ENCODE measurements around the gene ALAS1. TPM values are rescaled to one million over a fixed set of nuclear protein-coding genes. Genes with fewer than 3 reads are reported as not detected.

Gene ALAS1
- total and polyA plus RNA-seq, 2 of the 13 experiments (the other 11 are each of a cell fraction or from before 2014, with no cell fraction given), result 36.0 to 43.2 TPM

- no peak for TF ChIP-seq MEIS2 (CRISPR knock-in tag; IDR thresholded peaks at IDR 0.05)
- no peak for TF ChIP-seq SRF (IDR thresholded peaks at IDR 0.05; ENCODE audit: low read depth, low read length)
- TF ChIP-seq CENPT (CRISPR knock-in tag; IDR thresholded peaks at IDR 0.05; ENCODE audit: low read depth), result no peak
- no peak for TF ChIP-seq ZNF792 (CRISPR knock-in tag; IDR thresholded peaks at IDR 0.05)
- TF ChIP-seq TRIM22 (IDR thresholded peaks at IDR 0.05), result no peak
- no peak for TF ChIP-seq CENPBD1 (CRISPR knock-in tag; IDR thresholded peaks at IDR 0.05; ENCODE audit: borderline replicate concordance, low read depth)
- no peak for TF ChIP-seq GRHL1 (CRISPR knock-in tag; conservative IDR thresholded peaks at IDR 0.05)
- TF ChIP-seq HMGXB3 (CRISPR knock-in tag; IDR thresholded peaks at IDR 0.05; ENCODE audit: borderline replicate concordance), result no peak
- no peak for TF ChIP-seq ZBED4 (CRISPR knock-in tag; IDR thresholded peaks at IDR 0.05; ENCODE audit: borderline replicate concordance)
- no peak for TF ChIP-seq PPARG (CRISPR knock-in tag; conservative IDR thresholded peaks at IDR 0.05)
- TF ChIP-seq ZNF121 (CRISPR knock-in tag; IDR thresholded peaks at IDR 0.05), result no peak
- no peak for TF ChIP-seq KLF13 (CRISPR knock-in tag; IDR thresholded peaks at IDR 0.05)
- 0 out of 2 replicates have a peak, but pooled peaks have one; percentile 64 for TF ChIP-seq ZNF253 (CRISPR knock-in tag; IDR thresholded peaks at IDR 0.05; ENCODE audit: borderline replicate concordance)
- TF ChIP-seq CREB1 (IDR thresholded peaks at IDR 0.05), result no peak
- no peak for TF ChIP-seq CREB1 (CRISPR knock-in tag; IDR thresholded peaks at IDR 0.05)
- 0 out of 2 replicates have a peak, but pooled peaks have one; percentile 34 for TF ChIP-seq POLR2G (IDR thresholded peaks at IDR 0.05; ENCODE audit: low read depth, low read length)
- no peak for TF ChIP-seq SMARCE1 (IDR thresholded peaks at IDR 0.05; ENCODE audit: borderline replicate concordance)
- TF ChIP-seq ZSCAN21 (CRISPR knock-in tag; IDR thresholded peaks at IDR 0.05; ENCODE audit: borderline replicate concordance), result no peak
Measured at GRCh38 chr3:52240059-52240885, 42.3 kb downstream of the ALAS1 start (continued).

All from HepG2 (cell line).